NCI-H69 (cell line): ENCODE data around the gene QDPR.
"Not testable (repeated sequence)": the region's sequence is repeated elsewhere in the genome, so short reads cannot be mapped to it uniquely, and the experiment has no call there.

ENCODE experiments used
- DNase-seq: peaks from one replicate; lab custom pipeline; 2025; lab: John Stamatoyannopoulos, UW

The QDPR gene

GRCh38 chr4:17511950-17512795 is at the start of gene QDPR:
Gene QDPR, minus strand, starts transcription at chr4:17512090. Its CDS starts 36 bp downstream, at chr4:17512054.
- peak; percentile 57 for DNase-seq

GRCh38 chr4:17561195-17561909 is 49.5 kb upstream of the QDPR start:
- DNase-seq, result peak; percentile 9

DNA sequence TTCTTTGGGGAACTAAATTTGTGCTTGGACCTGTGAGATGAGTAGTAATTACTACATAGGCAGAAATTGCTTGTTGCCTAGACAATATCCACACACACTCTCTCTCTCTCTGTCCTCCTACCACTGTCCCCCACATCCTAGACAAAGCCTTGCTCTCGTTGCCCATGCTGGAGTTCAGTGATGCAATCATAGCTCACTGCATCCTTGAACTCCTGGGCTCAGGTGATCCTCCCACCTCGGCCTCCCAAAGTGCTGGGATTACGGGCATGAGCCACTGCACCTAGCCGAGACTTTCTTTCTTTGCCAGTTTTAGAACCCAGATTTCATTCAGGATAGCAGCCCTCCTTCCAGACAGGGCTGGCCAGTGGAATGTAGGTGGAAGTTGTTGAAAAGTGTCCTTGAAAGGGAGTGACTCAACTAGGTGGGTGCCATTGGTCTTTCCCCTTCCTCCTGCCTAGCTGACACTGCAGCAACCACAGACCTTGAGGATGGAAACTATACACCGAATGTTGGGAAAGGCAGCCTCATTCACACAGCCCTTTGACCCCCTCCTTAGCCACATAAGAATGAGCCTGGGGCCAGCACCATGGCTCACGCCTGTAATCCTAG is 48.3 kb upstream of the QDPR start:
- DNase-seq, result no peak

GRCh38 chr4:17559709-17560048 is 47.8 kb upstream of the QDPR start:
- DNase-seq, result no peak

DNA sequence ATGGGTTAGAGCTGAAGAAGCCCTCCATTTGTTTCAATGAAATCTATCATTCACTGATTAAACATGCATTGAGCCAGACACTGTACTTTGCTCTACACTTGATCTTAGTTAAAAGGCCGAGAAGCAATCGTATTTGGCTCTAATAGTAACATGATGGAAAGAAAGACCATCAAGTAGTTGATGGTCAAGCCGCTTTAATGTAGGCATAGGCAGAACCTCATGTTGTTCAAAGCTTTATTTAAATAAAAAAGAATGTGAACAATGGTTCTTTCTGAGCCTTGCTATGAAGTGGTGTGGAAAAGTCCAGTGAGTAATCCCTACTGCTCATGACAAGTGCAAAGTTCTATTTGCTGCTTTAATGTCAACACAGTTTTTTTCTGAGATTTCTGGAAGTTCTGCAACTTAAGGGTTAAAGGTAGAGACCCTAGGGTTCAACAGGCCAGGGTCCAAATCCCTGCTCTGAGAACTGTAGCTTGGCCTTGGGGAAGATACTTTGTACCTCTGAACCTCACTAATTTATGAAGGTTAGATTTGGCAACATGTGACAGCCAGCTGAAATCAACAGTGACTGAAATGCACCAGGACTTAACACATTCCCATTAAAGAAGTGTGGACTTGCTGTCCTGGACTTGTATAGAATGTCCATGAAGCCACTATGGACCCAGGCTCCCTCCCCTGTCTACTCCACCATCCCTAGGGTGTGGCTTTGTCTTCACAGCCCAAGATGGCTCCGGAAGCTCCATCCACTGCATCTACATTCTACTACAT is 47.2 kb upstream of the QDPR start:
- no peak for DNase-seq

DNA sequence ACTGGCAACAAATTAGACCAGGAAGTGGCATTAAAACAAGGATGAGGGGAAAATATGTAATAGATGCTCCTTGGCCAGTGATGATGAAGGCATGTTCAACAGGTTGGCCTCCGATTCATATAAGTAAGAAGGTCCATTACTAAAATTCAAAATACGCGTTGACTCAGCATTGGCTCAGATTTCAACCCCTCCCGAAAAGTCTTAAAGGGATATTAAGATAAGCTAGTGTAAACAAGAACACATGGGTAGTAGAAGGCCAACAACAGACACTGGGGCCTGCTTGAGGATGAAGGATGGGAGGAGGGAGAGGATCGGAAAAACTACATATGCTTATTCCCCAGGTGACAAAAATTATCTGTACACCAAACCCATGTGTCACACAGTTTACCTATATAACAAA is 46.0 kb upstream of the QDPR start:
- DNase-seq, result no peak

- no peak for DNase-seq
Measured at GRCh38 chr4:17556498-17556897, 44.6 kb upstream of the QDPR start.

GRCh38 chr4:17554568-17554967 is 42.7 kb upstream of the QDPR start:
- DNase-seq, result no peak

DNA sequence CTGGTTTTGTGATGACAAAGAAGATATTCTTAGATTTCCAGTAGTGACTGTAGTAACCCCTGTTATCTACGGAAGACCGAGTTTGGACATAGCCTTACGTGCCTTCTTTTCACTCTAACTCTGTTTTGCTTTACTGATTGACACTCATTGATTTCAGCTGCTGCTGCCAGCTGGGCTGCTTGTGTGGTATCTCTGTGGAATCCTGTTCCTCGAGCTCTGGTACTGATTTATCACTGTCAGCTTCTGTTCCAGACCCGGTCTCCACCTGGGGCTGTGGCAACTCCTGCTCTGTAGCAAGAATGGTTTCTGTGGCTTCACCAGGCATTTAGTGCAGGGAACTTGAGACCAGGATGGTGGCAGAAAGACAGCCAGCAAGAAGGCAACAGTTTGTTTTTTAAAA is 40.5 kb upstream of the QDPR start:
- no peak for DNase-seq

DNA sequence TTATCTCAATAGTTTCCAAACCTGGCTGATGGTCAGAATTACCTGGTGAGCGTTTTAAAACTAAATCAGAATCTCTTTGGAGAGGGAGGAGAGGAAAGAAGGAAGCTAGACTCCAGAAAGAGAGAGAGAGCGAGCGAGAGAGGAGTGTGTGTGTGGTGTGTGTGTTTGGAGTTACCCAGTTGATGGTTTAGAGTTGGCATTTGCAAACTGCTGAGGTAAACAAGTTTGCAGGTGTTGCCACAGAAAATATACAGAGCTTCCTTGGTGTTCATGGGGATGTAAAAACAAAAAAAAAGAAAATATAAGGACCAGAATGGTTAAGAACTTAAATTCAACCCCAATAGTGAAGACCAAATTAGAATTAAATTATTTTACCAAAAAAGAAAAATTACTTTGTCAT is 38.7 kb upstream of the QDPR start:
- DNase-seq, result no peak

DNA sequence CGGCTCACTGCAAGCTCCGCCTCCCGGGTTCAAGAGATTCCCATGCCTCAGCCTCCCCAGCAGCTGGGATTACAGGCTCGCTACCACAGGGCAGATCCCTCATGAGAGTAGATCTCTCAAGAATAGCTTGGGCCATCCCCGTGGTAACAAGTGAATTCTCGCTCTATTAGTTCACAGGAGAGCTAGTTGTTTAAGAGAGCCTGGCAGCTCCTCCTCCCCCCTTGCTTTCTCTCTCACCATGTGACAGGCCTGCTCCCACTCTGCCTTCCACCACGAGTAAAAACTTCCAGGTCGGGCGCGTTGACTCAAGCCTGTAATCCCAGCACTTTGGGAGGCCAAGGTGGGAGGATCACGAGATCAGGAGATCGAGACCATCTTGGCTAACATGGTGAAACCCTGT is 34.8 kb upstream of the QDPR start:
- DNase-seq, result no peak

- DNase-seq, result no peak
Measured at GRCh38 chr4:17546222-17546621, 34.3 kb upstream of the QDPR start.

DNA sequence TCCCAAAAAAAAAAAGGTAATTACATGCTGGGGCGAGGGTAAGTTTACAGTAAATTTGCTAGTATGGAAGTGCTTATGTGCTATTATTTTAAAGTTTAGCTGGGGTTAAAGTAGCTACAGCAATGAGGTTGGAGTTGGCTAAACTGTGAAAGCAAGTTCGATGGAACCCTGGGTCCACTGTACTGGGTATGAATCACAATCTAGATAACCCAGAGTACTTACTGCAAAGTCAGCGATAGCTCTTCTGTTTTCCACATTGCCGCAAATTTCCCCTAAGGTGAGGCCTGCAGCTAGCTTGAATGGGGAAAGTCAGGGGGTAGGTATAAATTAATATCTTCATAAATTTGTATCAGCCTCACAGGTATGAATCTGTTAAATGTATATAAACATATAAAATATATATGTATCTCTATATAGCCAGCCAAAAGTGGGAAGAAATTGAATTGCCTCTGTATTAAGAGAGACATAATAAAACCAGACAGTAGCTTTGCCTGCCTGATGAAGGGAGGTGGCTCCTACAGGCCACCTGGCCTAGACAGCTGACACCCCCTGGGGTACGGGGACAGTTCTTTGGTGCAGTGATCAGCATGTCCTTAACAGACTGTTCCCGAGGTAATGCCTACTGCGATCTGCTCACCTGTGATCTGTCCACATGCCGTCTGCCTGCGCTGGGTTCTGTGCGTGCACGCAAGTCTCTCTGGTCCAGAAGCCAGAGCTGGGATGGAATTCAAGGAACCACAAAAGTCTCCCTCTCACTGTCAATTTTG is 33.7 kb upstream of the QDPR start:
- peak; percentile 51 for DNase-seq

- peak; percentile 76 for DNase-seq
Measured at GRCh38 chr4:17544831-17545234, 32.9 kb upstream of the QDPR start.

GRCh38 chr4:17544205-17544604 is 32.3 kb upstream of the QDPR start:
- DNase-seq, result peak; percentile 84

GRCh38 chr4:17537060-17537459 is 25.2 kb upstream of the QDPR start:
- DNase-seq, result not testable (repeated sequence)

DNA sequence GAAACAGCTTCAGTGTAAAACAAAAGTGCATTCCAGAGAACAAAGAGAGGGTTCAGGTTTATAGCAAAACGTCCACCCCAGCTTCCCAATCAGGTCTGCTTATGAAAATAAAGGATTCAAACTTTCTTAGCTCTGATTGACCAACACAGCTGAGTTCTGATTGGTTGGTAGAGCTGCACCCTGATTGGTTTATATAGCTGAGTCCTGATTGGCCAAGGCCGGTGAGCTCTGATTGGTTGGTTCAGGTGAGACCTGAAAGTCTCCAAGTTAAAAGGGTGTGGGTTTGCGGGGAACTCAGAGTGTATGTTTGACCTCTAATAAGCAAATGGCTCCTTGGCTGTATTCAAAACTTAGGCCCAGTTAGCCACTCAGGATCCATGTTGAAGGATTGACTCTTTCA is 24.0 kb upstream of the QDPR start:
- DNase-seq, result peak; percentile 1

DNA sequence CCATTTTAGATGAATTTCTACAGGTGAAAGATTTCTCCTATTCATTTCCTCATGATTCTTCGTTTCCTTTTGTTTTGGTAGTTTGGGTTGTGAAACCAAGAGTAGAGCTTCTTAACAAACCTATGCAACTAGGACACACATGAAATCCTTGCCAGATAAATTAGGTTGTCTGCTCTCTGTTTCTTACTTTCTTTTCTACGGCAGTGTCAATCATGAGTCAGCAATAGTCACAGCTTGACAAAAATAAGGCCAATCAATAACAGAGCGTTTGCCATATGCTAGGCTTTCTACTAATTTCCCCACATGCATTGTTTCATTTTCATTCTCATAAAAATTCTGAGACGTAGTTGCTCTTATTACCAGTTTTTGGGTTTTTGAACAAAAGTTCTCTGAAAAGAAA is 23.4 kb upstream of the QDPR start:
- no peak for DNase-seq

DNA sequence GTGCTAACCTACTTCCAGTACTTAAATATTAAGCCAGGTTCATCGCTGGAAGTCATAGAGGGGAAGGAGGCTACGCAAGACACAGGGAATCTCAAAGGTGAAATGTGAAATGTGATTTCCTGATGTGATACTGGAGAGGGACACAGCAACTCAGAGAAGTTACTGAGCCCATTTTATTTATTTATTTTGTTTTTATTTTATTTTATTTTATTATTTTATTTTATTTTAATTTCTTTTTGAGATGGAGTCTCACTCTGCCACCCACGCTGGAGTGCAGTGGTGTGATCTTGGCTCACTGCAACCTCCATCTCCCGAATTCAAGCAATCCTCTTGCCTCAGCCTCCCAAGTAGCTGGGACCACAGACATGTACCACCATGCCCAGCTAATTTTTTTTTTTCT is 22.8 kb upstream of the QDPR start:
- DNase-seq, result no peak

- DNase-seq, result no peak
Measured at GRCh38 chr4:17531538-17532285, 19.8 kb upstream of the QDPR start.
